Raji (cell line): ENCODE data around the gene SHISA6.

ENCODE experiments used
- POLR2A ChIP-seq: IDR thresholded peaks from 2 replicates; pipeline ENCODE4 v1.6.1; 2011; ENCODE audit warnings: low read depth, low read length, control low read depth; ENCODE audit not compliant: insufficient read depth

Gene SHISA6

DNA sequence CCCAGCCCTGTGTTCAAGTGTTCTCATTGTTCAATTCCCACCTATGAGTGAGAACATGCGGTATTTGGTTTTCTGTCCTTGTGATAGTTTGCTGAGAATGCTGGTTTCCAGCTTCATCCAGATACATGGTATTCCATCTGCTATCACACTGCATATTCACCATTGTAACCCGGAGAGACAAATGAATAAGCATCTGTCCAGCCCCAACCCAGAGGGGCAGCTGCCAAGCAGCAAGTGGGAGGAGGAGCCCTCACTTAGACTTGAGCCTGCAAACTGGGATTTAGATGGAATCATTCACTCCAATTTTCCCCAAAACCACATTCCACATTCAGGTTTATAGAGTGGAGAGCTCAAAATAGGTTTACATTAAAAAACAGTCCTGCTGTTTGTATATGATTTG is 41.6 kb downstream of the SHISA6 start:
- no peak for TF ChIP-seq POLR2A

DNA sequence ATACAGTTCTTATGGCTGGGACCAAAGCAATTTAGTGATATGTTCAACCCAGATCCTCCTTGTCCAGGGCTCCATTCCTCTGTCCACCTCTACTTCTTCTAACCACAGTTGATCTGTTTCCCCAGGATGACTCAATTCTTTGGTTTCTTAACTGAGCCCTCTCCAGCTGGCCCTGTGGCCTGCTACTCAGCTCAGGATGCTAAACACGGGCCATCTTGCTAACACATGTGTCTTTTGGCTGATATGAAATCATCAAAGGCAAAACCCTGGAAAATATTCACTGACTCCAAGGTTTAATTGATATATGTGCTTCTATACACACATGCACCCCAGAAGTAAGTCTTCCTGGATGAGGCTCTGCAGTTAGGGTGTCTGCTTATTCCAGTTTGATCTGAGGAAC is 43.8 kb downstream of the SHISA6 start:
- TF ChIP-seq POLR2A, result no peak

DNA sequence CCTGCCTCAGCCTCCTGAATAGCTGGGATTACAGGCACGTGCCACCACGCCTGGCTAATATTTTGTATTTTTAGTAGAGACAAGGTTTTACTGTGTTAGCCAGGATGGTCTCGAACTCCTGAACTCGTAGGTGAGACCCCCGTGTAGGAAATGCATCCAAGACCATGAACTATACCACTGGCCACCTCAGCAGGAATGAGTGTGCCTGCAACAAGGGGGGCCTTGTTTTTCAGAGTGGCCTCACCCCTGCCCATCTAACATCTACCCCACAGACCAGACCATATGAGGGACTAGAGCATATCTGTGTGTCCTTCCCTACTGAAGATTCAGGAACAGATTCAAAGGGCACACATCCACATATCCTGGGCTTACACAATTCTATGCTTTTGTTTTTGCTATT is 44.9 kb downstream of the SHISA6 start:
- TF ChIP-seq POLR2A, result no peak

DNA sequence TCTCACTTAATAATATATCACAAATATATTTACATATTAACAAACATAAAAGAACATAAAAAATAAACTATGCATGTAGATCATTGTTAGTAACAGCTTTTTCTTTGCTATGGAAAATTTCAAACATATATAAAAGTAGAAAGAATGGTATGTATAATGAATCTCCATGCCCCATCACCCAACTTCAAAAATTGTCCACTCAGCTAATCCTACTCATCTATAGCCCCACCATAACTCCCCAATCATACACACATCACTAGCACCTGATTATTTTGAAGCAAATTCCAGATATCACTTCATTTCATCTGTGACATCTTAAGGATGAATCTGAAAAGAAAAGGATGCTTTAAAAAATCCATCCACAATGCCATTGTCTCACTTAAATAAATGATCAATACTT is 46.8 kb downstream of the SHISA6 start:
- no peak for TF ChIP-seq POLR2A

DNA sequence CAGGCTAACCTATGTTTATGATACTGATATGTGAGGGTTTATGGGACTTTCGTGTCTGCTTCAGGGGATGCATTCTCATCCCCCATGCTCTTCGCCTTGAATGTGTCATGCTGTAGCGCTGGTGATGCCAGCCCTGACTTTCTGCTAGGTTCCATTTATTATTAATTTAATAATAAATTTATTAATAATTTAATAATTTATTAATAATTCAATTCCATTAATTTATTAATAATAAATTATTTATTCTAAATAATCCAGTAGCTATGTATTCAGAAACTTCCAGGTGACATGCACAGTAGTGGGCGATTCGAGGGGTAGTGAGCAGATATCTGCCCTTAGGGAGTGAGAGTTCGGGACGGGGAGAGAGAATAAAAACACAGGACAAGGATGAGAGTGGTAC is 49.8 kb downstream of the SHISA6 start:
- no peak for TF ChIP-seq POLR2A

DNA sequence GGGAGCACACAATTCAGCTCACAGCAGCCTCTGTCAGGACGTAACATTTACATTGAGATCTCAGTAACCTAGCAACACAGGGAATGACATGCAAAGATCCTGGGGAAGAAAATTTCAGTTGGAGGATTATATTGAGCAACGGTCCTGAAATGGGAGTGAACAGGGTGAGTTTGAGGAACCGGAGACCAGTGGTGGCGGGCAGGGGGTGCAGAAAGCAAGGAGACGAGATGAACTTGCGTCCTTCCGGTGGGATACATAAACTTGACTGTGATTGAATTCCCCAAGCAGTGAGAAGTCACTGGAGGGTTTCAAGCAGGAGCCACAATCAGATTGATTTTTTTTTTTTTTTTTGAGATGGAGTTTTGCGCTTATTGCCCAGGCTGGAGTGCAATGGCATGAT is 51.5 kb downstream of the SHISA6 start:
- TF ChIP-seq POLR2A, result no peak

DNA sequence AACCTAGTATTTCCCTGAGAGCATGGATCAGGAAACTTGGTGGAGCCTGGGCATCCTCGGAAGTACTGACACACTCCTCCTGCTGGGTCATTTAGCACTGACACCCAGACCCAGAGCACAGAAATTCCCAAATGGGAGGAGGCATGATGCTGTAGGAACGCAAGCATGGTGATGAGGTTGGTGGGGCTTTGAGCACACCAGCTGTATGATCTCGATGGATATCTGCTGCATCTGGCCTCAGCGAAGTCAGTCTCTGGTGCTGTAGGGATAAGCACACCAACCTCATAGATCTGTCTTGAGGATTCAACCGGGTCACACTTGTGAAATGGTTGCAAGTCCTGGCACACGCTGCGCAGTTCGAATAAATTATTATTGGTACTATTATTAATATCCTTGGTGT is 52.5 kb downstream of the SHISA6 start:
- TF ChIP-seq POLR2A, result no peak

DNA sequence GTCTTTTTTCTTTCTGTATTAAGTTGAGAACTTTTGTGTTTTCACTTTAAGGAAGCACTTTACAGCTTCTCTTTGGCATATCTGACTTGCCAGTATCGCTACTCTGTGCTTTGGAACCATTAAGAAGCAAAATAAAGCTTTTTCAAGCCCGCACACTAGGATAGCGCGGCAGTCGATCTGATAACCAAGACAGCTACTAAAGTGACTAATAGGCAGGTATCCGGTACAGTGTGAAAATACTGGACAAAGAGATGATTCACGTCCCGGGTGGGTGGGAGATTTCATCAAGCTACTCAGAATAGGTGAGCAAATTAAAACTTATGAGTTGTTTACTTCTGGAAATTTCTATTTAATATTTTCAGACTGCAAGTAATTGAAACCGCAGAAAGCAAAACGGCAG is 53.8 kb downstream of the SHISA6 start:
- TF ChIP-seq POLR2A, result no peak

DNA sequence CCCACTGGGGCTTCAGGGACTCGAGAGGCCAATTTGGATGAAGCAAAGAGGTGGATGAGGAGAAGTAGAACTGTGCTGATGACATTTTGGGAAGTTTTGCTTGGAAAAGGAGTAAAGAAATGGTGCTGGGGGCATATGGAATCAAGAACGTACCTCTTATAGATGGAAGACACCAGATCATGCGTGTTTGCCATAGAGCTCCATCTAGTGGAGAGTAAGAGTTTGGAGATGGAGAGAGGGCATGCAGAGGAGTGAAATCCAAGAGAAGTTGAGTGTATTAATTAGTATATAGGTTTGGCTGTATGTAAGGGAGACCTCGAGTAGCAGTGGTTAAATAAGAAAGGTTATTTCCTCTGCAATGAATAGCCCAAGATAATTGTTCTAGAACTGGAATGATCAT is 56.0 kb downstream of the SHISA6 start:
- TF ChIP-seq POLR2A, result no peak

DNA sequence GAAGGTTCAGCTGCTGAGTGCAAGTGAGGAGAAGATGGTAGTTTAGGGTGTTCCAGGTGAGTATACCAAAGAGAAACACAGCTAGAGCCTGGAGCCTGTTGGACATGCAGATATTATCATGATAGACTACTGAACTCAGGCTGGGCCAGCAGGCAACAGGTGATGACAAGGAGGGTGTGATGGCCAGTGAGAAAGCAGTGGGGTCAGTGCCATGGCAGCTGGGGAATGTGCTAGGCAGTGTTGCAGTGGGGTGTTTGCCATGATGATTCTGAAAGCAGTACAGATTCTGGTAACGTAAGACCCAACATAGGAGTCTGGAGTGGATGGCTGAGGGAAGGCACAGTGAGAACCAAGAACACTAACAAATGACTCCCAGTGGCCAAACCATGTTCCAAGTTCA is 57.4 kb downstream of the SHISA6 start:
- no peak for TF ChIP-seq POLR2A

DNA sequence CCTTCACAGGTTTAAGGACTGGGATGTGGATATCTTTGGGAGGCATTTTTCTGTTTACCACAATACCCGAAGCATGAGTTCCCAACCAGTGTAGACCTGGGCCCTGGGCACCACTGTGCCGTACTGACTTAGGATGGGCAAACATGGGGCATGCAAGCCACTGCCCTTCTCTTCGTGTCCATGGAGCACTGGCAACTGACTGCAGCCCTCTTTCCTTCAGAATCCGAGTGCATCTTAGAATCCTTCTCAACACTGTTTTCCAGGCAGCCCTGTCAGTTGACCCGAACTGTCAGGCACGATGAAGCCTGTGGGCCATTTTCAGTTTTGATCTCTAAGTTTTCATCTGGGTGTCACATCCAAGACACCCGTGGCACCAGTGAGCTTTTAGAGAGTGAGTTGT is 59.2 kb downstream of the SHISA6 start:
- TF ChIP-seq POLR2A, result no peak

DNA sequence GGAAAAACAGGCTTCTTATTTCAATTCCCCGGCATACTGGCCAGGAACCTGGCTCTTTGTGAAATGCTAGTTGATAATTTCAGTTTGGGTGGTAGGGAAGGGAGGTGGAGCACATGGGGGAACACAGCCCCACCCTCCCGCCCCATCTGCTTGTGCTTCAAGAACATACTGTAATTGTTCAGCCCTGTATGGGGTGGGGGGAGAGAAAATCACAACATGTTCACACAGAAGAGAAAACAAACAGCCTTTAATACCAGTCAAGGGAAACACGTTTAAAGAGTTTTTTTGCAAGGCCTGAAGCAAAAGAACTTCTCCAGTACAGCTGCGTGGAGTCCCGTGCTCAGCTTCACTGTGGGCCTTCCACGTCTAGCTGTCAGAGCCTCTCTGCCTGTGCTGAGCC is 59.7 kb downstream of the SHISA6 start:
- TF ChIP-seq POLR2A, result no peak

DNA sequence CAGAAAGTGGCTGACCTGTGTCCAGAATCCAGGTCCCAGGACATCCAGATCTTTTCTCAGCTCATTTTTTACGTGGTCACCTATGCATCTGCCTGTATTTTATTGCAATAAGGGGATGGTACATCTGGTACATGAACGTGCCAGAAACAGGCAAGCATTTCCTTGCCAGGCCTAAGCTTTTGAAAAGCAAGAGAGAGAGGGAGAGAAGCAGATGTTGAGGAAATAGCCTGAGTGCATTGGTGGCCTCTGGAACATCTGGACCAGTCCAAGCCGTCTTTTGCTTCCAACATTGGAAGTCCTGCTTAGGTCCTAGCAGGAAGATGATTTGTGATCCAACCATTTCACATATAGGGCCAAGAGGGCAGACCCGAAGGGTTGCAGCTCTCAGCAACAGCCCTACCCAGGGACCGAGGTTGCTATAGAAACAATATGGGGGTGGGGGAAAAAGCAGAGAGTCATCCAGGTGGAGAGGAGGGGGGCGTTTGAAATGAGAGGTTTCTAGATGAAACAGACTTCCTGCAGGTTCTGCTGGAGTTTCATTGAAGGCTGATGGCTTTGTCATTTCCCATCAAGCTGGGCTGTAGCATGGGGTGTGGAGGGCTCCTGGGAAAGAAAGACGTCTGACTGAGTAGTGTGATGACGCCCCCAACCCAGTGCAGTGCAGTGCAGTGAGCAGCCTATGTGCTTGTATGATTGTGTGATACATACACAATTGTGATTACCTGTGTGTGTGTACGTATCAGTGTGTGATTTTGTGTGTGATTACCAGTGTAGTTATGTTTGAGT is 61.6 kb downstream of the SHISA6 start:
- TF ChIP-seq POLR2A, result no peak

DNA sequence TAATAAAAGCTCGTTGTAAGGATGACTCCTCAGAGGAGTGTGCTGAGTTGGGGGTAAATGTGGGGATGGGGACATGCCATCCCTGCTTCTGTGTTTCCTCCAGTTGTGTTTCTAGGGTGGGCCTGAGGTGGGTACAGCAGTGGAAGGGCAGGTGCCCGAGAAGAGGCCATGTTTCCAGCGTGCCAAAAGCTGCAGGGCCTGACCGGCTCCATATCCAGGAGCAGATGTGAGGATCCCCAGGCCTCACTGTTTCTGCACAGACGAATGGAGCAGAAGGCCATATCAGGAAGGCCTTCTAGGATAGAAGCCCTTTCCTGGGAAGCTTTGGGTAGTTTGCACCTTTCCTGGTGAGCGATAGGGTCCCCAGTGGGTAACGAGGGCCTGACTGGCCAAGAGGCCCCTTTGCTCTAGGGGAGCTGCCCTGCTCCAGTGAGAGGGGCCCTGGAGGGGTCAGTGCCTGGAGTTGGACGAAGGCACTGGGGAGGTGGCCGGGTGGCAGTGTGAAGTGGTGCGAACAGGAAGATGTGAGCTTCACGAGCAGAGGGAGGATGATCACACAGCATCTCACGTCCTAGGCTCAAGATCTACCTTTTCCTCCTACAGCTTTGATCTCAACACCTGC is 62.9 kb downstream of the SHISA6 start:
- no peak for TF ChIP-seq POLR2A

DNA sequence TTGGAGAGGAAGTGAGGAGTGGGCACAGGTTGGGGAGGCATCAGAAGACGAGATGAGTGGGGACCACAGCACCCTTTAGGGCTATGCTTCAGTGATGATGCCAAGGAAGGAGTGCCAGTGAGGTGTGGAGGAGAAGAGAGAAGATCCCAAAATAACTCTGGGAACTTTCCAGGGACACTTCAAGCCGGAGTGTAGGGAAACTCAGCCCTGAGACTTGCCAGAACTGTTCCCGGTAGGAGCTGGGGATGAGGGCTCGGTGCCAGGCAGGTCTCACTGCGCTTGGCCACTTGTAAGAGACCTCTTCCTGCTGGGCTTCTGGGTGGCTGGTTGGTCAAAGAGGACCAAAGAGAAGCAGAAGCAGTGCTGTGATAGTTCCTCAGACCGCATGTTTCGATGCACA is 63.6 kb downstream of the SHISA6 start:
- no peak for TF ChIP-seq POLR2A

DNA sequence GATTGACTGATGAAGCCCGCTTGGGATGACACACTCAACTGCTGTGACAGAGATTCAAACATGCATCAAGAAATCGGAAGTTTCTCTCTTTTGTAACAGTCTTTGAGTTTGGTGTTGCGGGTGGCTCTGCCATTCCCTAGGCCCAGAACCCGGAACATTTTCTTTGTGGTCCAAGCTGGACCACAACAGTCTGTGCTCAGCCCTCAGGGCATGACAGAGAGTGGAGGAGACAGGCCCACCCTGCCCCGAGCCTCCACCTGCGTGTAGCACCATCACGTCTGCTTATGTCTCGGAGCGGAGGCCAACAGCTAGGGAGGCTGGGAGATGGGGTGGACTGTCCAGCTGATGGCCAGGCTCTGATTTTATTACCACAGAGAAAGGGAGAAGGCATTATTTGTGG is 64.5 kb downstream of the SHISA6 start:
- no peak for TF ChIP-seq POLR2A

DNA sequence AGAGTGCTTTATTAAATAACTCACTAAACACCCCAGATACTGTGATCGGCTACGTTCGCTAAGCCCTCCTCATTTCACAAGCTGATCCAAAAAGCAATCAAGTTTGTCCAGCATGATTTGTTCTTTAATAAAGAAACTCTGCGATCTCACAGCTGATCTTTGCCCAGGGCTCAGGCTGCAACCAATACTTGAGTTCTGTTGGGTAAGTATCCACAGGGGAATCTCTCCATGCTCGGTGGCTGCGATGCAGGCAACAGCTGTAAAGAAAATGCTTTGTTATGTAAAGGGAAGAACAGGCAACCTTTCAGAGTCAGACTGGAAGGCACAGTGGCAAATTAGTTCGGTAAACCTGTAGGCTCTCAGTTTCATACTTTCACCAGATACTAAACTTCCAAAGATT is 67.5 kb downstream of the SHISA6 start:
- no peak for TF ChIP-seq POLR2A
